GM19324 (cell line): ENCODE results near the gene DBN1.
"Not testable (repeated sequence)": the region's sequence is repeated elsewhere in the genome, so short reads cannot be mapped to it uniquely, and the experiment has no call there.

Experiments used
- ATAC-seq: cut with Tn5 transposase; IDR thresholded peaks from one replicate; pipeline ENCODE4 v1.9.1; 2021; ENCODE audit warnings: mild to moderate bottlenecking, moderate library complexity; ENCODE audit not compliant: unreplicated experiment, low FRiP score

Gene DBN1

DNA sequence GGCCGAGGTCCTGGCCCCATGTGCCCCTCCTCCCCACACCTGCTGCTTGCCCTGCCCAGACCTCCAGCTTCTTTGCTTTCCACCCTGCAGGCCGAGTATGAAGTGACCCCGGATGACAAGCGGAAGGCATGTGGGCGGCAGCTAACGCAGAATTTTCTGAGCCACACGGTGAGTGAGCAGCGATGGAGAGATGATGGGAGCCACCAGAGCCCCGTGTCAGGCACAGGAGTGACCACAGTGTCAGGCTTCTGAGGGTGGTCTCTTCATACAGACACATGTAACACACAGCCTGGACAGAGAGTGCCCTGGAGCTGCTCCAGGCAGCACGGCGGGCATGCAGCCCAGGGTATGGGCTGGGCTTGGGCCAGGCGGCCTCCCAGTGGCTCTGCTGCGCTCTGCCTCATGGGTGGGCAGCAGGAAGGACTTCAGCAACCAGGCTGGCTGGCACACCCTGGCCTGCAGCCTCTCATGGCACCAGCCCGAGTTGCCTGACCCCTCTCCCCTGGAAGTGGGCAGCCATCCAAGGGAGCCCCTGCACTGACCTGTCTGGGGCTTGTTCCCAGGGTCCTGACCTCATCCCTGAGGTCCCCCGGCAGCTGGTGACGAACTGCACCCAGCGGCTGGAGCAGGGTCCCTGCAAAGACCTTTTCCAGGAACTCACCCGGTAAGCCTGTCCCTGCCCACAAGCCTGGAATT, 41.1 kb downstream of the DBN1 start:
- ATAC-seq = no peak

DNA sequence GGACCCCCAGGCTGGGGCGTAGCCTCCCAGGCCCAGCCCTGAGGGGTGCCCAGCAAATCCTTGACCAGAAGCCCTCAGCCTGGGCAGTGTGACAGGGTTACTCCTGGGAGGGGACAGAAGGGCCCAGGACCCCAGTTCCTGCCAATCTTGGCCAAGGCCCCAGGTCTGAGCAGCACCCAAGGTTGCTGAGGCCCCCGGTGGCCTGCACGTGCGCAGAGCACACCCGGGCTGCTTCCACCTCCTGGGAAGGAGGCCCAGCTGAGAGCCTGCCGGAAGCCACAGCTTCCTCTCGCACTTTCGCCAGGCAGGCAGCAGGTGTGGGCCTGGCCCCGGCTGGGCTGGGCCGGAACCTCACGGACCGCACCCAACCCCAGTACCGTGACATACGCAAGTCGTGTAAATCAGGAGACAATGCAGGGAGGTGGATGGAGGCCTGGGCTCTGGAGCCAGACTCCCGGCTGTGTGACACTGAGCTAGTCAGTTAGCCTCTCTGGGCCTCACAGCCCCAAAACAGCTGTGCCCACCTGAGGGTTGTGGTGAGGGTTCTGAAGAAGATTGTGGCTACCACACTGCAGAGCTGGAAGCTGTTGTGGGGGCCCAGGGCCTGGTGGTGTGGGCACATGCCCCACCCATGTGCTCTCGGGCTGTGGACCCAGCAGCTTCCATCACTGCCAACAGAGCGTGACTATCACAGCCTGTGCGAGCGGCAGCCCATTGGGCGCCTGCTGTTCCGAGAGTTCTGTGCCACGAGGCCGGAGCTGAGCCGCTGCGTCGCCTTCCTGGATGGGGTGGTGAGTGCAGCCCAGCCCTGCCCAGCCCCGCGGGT, 41.9 kb downstream of the DBN1 start:
- ATAC-seq = peak; percentile 50

DNA sequence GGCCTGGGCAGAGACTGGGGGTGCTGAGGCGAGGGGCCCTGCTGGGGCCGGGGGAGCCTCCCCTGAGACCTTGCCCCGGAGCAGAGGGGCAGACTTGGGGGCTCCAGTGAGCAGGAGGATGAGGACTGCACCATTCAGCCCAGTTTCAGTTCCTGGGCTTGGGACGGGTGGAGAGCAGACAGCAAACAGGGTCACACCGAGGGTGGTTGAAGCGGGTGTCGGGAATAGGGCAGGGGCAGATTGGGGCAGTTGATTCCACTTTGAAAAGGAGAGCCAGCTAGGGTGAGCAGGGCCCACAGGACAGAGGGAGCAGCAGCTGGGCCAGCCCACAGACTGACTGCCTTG, 42.5 kb downstream of the DBN1 start:
- no peak for ATAC-seq

DNA sequence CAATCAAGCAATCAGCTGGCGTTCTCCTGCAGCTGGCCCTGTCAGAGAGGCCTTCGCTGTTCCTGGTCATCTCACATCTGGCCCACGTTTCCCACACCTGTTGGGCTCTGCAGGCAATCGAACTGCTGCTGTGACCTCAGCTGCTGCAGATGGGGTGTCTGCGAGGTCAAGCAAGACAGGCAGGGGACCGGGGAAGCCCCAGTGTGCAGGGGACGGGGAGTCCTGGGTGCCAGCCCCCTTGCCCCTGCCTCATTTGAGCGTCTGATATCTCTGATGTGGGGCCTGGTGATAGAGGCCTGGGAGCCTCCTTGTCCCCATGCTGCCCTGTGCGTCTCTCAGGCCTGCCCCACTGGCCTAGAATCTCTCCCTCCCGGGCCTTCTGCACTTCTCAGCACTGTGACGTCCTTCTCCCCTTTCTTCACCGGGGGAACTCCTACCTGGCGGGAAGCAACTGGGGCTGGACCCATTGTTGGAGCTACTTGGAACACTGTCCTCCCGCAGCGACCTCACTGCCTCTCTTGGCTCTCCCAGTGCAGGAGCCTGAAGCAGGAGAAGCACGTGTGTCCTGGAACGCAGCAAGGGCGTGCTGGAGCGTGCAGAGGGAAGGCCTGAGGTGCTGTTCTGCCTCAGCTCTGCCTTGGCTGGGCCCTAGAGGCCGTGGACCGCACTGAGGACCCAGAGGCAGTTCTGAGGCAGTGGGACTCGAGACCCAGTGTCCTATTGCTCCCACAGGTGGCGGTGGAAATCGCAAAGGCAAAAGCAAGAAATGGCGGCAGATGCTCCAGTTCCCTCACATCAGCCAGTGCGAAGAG, 43.1 kb downstream of the DBN1 start:
- no peak for ATAC-seq

DNA sequence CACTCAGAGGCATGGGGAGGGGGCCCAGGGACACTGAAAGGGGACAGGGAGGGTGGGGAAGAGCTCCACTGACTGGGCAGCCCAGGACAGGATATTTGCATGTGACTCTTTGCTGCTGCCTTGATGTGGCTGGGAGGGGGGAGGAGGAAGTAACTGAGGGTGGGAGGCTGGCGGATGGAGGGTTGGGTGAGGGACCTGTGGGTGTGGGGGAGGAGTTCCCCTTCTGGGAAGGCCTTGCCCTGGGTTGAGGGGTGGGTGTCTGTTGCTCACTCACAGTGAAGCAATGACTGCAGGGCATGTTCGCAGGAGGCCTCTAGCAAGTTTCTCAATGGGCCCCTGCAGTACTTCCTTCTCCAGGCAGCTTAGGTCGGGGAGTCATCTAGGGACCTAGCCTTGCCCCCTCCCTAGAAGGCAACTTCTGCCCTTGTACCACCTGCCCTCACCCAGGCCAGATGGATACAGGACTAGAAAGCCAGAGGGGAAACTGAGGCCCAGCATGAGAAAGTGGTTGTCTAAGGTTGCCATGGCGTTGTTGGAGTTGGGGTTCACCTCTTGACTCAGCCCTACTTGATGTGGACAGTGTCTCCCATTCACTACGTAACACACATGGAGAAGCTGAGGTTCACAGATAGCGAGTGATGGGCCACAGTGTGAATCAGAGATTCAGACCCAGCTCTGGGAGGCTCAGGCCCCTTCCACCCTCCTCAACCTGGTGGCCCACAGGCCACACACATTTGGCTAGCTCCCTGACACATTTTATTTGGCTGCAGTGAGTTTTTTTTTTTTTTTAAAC, 44.0 kb downstream of the DBN1 start:
- no peak for ATAC-seq

DNA sequence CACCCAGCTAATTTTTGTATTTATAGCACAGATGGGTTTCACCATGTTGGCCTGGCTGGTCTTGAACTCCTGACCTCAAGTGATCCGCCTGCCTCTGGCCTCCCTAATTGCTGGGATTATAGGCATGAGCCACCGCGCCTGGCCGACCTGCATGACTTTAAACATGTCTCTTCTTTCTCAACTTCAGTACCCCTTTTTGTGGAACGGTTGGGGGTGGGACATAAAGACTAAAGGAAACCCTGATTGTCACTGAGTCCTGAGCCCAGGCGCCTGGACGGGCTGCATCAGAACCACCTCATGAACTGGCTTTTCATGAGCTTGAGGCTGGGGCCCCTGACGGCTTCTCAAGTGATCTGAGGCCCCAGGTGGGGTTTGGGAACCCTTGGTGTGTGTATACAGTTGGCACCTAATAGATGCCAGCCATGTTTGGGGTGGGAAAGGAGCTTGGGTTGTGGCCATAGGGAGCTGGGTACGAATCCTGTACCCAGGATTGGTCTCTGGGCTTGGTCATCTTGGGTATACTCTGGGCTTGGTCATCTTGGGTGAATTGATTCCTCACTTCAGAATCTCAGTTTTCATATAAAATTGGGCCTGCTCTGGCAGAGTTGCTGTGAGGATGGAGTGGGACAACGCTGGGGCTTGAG, 44.7 kb downstream of the DBN1 start:
- ATAC-seq = no peak

DNA sequence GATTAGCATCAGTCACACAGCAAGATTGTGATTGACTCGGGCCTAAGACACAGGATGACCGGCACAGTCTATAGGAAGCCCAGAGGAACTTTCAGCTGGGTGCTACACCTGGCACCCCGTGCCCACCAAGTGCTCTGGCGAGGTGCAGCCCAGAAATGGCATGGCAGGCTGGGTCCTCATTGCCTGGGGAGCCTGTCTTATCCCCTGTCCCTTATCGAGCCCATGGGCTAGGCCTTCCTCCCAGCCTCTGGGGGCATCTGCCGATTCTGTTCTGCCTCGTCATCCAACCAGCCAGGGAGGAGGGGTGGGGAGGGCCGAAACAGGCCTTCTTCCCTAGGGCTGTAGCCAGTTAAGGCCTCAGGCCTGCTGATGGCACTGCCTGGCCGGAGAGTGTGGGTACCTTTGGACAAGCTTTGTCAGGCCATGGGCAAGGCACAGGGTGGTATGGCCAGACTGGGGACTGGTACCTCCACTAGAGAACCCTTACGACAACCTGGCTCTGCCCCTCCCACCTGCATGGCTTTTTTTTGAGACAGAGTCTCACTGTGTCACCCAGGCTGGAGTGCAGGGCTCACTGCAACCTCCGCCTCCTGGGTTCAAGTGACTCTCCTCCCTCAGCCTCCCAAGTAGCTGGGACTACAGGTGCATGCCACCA, 45.4 kb downstream of the DBN1 start:
- no peak for ATAC-seq

DNA sequence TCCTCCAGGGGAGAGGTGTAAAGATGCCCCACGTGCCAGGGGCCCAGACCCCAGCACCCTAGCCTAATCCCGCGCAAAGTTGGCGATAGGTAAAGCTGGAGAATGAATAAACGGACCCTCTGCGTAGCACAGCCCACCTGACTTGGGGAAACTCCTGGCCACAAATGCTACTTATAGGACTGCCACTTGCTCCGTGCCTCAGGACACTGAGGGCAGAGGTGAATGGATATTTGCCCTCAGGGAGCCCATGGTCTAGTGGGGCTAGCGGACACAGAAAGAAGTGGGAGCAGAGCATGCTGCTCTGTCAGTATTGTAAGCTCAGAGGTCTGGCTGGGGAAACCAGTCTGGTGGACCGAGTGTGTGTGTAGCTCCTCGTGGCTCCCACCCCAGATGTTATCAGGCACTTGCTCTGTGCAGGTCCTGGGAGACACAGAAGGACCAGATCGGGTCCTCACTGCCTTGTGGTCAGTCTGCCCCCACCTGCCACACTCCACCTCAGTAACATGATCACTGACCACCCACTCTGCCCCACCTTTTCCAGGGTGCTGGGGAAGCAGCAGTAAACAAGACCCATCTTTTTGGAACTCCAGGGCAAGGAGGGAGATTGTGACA, 46.1 kb downstream of the DBN1 start:
- ATAC-seq = no peak

DNA sequence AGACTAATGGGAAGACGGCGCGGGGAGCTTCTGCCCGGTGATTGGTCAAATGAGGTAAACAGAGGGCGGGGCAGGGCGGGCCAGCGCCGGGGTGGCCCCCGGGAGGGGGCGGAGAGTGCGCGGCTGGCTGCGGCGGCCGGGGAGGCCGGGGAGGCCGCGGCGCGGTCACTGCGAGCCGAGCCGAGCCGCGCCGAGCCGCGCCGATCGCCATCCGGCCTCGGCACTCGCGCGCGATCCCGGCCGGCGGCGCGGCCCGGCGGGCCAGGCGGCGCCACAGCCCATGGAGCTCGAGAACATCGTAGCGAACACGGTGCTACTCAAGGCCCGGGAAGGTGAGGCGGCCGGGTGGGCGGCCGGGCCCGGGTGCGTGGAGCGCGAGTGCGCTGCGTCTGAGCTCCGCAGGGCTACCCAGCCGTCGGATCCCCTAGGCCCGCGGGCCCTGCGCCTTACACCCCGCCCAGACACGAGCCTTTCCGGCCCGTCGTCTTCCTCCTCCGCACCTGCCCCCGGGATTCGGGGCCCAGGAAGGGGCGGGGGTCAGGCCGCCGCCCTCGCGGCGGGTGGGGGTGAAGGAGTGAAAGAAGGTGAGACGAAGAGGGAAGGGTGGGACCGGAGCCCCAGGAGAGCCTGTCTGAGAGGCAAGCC, 46.7 kb downstream of the DBN1 start, which contains the start of gene GRK6:
TSS of gene GRK6 (plus strand) at position 111 of the 645 bp plus-strand sequence. CDS start at position 281, 170 bp downstream.
- no peak for ATAC-seq

DNA sequence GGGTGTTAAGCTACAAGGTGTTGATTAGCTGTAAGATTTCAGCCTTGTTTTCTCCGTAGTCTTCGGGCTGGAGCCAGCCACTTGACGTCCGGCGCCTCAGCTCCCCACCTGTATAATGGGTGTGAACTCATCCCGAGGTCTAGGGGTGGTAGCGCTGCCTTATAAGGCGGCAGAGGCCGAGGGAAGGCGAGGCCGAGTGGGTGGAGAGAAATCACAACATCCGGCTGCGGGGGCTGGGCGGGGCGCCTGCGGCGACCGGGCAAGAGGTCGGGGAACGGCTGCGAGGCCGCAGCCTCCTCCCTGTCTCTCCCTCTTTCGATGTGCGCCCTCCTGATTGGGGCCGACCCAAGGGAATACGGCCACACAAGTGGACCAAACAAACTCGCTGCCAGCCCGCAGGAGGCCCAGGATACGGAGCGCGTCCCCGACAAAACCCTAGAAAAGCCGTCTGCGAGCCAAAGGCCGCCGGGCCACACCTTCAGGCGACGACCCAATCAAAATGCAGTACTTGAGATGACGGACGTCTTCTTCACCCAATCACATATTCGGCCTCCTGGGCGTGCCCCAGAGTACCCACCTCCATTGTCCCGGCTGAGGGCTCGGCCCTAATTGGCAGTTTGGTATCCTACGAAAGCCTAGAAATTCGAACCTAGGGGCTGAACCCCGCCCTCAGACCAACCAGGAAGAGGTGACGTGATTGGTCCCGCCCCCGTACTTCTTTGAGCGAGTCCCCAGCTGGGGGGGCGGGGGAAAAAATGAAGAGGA, 47.5 kb downstream of the DBN1 start:
- peak; percentile 85 for ATAC-seq

DNA sequence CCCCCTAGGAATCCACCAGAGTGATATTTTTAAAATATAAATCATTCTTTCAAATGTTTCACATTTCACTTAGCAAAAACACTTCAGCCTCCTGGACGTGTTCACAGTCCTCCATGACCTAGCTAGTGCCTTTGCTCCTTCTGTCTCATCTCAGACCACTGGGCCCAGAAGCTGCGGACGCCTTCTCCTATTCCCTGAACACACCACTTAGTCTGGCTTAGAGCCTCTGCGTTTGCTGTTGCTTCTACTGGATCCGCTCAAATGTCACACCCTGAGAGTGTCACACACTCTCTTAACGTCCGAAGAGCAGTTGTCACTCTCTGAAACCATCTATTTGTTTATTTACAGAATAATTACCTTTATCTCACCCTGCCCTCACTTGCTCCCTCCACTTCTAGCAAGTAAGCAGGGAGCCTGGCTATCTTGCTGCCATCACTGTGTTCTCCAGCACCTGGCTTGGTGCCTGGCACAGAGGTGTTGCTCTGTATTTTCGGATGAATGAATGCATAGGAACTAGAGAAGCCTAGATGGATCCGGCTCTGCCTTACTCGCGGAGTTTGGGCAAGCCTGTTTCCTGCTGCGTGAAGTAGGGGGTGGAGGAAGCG, 48.1 kb downstream of the DBN1 start:
- no peak for ATAC-seq

DNA sequence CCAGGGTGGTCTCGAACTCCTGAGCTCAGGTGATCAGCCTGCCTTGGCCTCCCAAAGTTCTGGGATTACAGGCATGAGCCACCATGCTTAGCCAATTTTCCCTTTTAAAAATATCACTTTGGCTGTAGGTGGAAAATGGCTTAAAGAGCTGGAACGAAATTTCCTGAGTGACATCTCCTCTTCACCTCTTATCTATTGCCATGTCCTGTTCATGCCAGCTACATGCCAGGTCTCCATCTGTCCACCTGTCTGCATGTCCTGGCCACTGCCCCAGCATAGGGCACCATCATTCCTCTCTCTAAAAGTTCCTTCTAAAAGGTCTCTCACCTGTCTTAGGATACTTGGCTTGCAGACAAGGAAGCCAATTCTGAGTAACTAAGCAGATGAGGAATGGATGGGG, 49.8 kb downstream of the DBN1 start:
- ATAC-seq = no peak

DNA sequence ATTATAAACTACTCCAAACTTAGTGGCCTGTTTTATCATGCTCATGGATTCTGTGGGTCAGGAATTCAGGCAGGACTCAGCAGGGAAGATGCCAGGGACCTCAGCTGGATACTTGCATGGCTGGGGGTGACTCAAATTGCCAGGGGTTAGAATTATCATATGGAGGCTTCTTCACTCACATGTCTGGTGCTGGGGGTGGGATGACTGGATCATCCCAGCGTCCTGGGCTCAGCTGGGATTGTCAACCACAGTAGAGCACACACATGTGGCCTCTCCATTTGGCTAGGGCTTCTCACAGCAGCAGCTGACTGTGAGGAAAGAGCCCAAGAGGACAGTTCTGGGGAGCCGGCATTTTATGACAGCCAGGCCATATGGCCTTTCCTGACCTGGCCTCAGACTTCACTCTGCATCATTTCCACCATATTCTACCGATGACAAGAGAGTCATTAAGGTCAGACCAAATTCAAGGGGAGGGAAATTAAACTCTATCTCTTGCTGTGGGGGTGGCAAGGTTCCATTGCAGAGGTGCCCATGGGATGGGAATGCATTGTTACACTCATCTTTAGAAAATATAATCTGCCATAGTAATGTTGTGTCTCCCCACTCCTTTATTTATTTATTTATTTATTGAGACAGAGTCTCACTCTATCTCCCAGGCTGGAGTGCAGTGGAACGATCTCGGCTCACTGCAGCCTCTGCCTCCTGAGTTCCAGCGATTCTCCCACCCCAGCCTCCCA, 52.2 kb downstream of the DBN1 start:
- ATAC-seq = no peak

DNA sequence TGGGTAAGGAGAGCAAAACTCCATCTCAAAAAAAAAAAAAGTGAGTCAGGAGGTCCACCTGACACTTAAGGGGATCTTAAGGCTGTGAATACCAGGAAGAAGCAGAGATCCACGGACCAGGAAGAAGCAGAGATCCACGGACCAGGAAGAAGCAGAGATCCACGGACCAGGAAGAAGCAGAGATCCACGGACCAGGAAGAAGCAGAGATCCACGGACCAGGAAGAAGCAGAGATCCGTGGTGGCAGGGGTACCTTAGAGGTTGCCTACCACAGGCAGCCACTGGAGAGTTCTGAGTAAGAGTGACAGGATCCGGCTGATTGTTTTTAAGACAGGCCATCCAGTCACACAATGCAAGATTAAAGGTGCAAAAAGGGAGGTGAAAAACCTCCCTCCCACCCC, 53.0 kb downstream of the DBN1 start:
- not testable (repeated sequence) for ATAC-seq

DNA sequence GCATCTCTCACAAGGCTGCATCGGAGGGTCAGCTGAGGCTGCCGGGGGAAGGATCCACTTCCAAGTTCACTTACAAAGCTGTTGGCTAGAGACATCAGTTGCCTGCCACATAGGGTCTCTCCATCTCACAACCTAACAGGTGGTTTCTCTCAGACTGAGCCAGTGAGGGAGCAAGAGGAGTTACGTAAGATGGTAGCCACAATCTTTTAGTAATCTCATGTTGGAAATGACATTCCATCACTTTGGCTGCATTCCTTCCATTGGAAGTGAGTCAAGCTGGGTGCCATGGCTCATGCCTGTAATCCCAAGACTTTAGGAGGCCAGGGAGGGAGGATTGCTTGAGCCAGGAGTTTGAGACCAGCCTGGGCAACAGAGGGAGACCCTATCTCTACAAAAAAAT, 54.4 kb downstream of the DBN1 start:
- ATAC-seq = no peak

DNA sequence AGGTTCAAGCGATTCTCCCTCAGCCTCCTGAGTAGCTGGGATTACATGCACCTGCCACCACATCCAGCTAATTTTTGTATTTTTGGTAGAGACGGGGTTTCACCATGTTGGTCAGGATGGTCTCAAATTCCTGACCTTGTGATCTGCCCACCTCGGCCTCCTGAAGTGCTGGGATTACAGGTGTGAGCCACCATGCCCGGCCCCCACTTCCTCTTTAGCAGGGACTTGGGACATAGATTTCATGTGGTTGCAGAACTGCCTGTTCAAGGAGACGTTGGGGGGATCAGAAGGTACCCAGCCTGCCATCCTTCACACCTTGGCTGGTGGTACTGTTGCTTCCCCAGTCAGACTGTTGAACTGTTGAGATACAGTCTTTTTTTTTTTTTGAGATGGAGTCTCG, 56.4 kb downstream of the DBN1 start:
- ATAC-seq = not testable (repeated sequence)

DNA sequence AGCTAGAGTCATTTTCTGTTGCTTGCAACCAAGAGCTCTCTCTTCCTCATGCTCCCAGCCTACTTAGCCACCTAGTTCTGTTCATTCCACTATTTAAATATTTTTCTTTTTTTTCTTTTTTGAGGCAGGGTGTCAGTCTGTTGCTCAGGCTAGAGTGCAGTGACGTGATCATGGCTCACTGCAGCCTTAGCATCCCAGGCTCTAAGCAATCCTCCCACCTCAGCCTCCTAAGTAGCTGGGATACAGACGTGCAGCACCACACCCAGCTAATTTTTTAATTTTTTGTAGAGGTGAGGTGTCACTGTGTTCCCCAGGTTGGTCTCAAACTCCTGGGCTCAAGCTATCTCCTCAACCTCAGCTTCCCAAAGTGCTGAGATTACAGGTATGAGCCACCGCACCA, 59.0 kb downstream of the DBN1 start:
- ATAC-seq = no peak
